ENCODE measurements around the gene PET100. TPM values are rescaled to one million over a fixed set of nuclear protein-coding genes. Genes with fewer than 3 reads are reported as not detected.

Gene PET100
- total and polyA plus RNA-seq, 10 of the 15 experiments (the other 5 are each of a cell fraction or from before 2014, with no cell fraction given), result 47.0 to 462 (median 126) TPM

DNA sequence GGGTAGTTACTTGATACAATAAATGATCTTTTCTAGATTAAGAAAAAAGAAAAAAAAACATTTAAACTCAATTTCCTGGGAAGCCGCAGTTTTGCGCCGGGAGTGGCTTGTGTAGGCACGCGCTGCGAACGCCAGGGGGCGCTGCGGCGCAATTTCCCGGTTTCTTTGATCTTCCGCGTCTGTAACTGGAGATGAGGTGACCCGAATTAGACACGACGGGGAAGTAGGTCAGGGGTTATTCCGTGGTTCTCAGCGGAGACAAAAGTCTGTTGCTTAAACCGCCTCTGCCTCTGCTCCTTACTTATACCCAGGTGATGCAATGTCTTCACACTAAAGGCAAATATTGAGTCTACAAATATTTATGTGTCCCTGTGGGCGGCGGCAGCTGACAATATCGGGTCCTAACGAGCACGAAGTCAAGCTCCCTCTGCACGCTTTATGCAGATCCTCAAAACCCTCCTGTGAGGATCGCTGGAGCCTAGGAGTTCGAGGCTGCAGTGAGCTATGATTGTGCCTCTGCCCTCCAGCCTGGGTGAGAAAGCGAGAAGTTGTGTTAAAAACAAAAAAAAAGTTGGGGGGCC is 22.6 kb downstream of the PET100 start (continued):
- TF ChIP-seq IKZF2 (IDR thresholded peaks at IDR 0.05), result peak; percentile 60 to 70; a peak in 3 of 4 replicates
- TF ChIP-seq, protein P1, sequence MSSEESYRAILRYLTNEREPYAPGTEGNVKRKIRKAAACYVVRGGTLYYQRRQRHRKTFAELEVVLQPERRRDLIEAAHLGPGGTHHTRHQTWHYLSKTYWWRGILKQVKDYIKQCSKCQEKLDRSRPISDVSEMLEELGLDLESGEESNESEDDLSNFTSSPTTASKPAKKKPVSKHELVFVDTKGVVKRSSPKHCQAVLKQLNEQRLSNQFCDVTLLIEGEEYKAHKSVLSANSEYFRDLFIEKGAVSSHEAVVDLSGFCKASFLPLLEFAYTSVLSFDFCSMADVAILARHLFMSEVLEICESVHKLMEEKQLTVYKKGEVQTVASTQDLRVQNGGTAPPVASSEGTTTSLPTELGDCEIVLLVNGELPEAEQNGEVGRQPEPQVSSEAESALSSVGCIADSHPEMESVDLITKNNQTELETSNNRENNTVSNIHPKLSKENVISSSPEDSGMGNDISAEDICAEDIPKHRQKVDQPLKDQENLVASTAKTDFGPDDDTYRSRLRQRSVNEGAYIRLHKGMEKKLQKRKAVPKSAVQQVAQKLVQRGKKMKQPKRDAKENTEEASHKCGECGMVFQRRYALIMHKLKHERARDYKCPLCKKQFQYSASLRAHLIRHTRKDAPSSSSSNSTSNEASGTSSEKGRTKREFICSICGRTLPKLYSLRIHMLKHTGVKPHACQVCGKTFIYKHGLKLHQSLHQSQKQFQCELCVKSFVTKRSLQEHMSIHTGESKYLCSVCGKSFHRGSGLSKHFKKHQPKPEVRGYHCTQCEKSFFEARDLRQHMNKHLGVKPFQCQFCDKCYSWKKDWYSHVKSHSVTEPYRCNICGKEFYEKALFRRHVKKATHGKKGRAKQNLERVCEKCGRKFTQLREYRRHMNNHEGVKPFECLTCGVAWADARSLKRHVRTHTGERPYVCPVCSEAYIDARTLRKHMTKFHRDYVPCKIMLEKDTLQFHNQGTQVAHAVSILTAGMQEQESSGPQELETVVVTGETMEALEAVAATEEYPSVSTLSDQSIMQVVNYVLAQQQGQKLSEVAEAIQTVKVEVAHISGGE (CRISPR knock-in tag; IDR thresholded peaks at IDR 0.05), result no peak
- TF ChIP-seq LARP7 (IDR thresholded peaks at IDR 0.05), result no peak
- TF ChIP-seq, protein P2, sequence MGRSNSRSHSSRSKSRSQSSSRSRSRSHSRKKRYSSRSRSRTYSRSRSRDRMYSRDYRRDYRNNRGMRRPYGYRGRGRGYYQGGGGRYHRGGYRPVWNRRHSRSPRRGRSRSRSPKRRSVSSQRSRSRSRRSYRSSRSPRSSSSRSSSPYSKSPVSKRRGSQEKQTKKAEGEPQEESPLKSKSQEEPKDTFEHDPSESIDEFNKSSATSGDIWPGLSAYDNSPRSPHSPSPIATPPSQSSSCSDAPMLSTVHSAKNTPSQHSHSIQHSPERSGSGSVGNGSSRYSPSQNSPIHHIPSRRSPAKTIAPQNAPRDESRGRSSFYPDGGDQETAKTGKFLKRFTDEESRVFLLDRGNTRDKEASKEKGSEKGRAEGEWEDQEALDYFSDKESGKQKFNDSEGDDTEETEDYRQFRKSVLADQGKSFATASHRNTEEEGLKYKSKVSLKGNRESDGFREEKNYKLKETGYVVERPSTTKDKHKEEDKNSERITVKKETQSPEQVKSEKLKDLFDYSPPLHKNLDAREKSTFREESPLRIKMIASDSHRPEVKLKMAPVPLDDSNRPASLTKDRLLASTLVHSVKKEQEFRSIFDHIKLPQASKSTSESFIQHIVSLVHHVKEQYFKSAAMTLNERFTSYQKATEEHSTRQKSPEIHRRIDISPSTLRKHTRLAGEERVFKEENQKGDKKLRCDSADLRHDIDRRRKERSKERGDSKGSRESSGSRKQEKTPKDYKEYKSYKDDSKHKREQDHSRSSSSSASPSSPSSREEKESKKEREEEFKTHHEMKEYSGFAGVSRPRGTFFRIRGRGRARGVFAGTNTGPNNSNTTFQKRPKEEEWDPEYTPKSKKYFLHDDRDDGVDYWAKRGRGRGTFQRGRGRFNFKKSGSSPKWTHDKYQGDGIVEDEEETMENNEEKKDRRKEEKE (IDR thresholded peaks at IDR 0.05), result no peak
- no peak for TF ChIP-seq RAD51 (IDR thresholded peaks at IDR 0.05)
- TF ChIP-seq, protein P3, sequence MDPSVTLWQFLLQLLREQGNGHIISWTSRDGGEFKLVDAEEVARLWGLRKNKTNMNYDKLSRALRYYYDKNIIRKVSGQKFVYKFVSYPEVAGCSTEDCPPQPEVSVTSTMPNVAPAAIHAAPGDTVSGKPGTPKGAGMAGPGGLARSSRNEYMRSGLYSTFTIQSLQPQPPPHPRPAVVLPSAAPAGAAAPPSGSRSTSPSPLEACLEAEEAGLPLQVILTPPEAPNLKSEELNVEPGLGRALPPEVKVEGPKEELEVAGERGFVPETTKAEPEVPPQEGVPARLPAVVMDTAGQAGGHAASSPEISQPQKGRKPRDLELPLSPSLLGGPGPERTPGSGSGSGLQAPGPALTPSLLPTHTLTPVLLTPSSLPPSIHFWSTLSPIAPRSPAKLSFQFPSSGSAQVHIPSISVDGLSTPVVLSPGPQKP (IDR thresholded peaks at IDR 0.05; ENCODE audit: low read depth, low read length), result no peak
- TF ChIP-seq POLR2AphosphoS2 (IDR thresholded peaks at IDR 0.05; ENCODE audit: low read depth, low read length), result no peak
- TF ChIP-seq SMARCA5 (IDR thresholded peaks at IDR 0.05), result no peak; the same call in 1 of the 2 replicates
- TF ChIP-seq BRCA1 (IDR thresholded peaks at IDR 0.05; ENCODE audit: low read depth, low read length), result no peak
- TF ChIP-seq, protein P4, sequence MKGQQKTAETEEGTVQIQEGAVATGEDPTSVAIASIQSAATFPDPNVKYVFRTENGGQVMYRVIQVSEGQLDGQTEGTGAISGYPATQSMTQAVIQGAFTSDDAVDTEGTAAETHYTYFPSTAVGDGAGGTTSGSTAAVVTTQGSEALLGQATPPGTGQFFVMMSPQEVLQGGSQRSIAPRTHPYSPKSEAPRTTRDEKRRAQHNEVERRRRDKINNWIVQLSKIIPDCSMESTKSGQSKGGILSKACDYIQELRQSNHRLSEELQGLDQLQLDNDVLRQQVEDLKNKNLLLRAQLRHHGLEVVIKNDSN (IDR thresholded peaks at IDR 0.05; ENCODE audit: borderline replicate concordance, extremely low read length, insufficient read depth, low read depth, low read length), result no peak
- TF ChIP-seq, protein P5, sequence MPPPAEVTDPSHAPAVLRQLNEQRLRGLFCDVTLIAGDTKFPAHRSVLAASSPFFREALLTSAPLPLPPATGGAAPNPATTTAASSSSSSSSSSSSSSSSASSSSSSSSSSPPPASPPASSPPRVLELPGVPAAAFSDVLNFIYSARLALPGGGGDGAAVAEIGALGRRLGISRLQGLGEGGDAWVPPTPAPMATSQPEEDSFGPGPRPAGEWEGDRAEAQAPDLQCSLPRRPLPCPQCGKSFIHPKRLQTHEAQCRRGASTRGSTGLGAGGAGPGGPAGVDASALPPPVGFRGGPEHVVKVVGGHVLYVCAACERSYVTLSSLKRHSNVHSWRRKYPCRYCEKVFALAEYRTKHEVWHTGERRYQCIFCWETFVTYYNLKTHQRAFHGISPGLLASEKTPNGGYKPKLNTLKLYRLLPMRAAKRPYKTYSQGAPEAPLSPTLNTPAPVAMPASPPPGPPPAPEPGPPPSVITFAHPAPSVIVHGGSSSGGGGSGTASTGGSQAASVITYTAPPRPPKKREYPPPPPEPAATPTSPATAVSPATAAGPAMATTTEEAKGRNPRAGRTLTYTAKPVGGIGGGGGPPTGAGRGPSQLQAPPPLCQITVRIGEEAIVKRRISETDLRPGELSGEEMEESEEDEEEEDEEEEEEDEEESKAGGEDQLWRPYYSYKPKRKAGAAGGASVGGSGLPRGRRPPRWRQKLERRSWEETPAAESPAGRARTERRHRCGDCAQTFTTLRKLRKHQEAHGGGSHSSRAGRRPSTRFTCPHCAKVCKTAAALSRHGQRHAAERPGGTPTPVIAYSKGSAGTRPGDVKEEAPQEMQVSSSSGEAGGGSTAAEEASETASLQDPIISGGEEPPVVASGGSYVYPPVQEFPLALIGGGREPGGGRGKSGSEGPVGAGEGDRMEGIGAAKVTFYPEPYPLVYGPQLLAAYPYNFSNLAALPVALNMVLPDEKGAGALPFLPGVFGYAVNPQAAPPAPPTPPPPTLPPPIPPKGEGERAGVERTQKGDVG (CRISPR knock-in tag; IDR thresholded peaks at IDR 0.05), result no peak
- TF ChIP-seq, protein P6, sequence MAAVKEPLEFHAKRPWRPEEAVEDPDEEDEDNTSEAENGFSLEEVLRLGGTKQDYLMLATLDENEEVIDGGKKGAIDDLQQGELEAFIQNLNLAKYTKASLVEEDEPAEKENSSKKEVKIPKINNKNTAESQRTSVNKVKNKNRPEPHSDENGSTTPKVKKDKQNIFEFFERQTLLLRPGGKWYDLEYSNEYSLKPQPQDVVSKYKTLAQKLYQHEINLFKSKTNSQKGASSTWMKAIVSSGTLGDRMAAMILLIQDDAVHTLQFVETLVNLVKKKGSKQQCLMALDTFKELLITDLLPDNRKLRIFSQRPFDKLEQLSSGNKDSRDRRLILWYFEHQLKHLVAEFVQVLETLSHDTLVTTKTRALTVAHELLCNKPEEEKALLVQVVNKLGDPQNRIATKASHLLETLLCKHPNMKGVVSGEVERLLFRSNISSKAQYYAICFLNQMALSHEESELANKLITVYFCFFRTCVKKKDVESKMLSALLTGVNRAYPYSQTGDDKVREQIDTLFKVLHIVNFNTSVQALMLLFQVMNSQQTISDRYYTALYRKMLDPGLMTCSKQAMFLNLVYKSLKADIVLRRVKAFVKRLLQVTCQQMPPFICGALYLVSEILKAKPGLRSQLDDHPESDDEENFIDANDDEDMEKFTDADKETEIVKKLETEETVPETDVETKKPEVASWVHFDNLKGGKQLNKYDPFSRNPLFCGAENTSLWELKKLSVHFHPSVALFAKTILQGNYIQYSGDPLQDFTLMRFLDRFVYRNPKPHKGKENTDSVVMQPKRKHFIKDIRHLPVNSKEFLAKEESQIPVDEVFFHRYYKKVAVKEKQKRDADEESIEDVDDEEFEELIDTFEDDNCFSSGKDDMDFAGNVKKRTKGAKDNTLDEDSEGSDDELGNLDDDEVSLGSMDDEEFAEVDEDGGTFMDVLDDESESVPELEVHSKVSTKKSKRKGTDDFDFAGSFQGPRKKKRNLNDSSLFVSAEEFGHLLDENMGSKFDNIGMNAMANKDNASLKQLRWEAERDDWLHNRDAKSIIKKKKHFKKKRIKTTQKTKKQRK (IDR thresholded peaks at IDR 0.05; ENCODE audit: low read depth, low read length), result no peak
- no peak for TF ChIP-seq HDAC2 (IDR thresholded peaks at IDR 0.05)
- TF ChIP-seq CHD4 (IDR thresholded peaks at IDR 0.05), result no peak
- TF ChIP-seq NR2F1 (conservative IDR thresholded peaks at IDR 0.05), result peak; percentile 95

Data from GM12878 (cell line).